GM23338 (cell line): ENCODE data around the gene GPX6. TPM values are rescaled to one million over a fixed set of nuclear protein-coding genes. Genes with fewer than 3 reads are reported as not detected.
"Not testable (repeated sequence)": the region's sequence is repeated elsewhere in the genome, so short reads cannot be mapped to it uniquely, and the experiment has no call there.

Experiments
- ATAC-seq: fragments of 200-7000 bp; cut with Tn5 transposase; 3 replicates; pipeline ENCODE4 v1.9.1; 2020
- DNase-seq: peaks from one replicate; pipeline ENCODE4 v3.0.0-alpha.2; 2015; ENCODE audit warnings: low spot score
- H2AFZ ChIP-seq: fragments of 200-600 bp; sonication (generic); 2 replicates; pipeline ENCODE4 v1.8.0; 2016; ENCODE audit warnings: antibody characterized with exemption, mild to moderate bottlenecking, moderate library complexity
- H3F3A ChIP-seq: fragments of 200-600 bp; sonication (generic); replicated peaks from 2 replicates; pipeline ENCODE4 v1.8.0; 2017; ENCODE audit warnings: antibody characterized with exemption, mixed run types, low read depth
- H3K27ac ChIP-seq: fragments of 200-600 bp; sonication (generic); 2 replicates; pipeline ENCODE4 v1.6.1; 2016; ENCODE audit warnings: low read depth
- H3K27me3 ChIP-seq: fragments of 200-600 bp; sonication (generic); 2 replicates; pipeline ENCODE4 v1.8.0; 2016; ENCODE audit warnings: mild to moderate bottlenecking, mixed run types, moderate library complexity; ENCODE audit not compliant: insufficient read depth
- H3K36me3 ChIP-seq: fragments of 200-600 bp; sonication (generic); 2 replicates; pipeline ENCODE4 v1.8.0; 2016; ENCODE audit warnings: mild to moderate bottlenecking; ENCODE audit not compliant: insufficient read depth
- H3K4me1 ChIP-seq: fragments of 200-600 bp; sonication (generic); 2 replicates; pipeline ENCODE4 v1.8.0; 2016; ENCODE audit warnings: mild to moderate bottlenecking, moderate library complexity; ENCODE audit not compliant: insufficient read depth
- H3K4me2 ChIP-seq: fragments of 200-600 bp; sonication (generic); 2 replicates; pipeline ENCODE4 v1.7.1; 2017; ENCODE audit warnings: mixed run types
- H3K4me3 ChIP-seq: fragments of 200-600 bp; sonication (generic); 2 replicates; pipeline ENCODE4 v1.6.1; 2016; ENCODE audit warnings: mixed run types
- H3K79me2 ChIP-seq: fragments of 200-600 bp; sonication (generic); replicated peaks from 2 replicates; pipeline ENCODE4 v1.8.0; 2017; ENCODE audit warnings: mild to moderate bottlenecking; ENCODE audit not compliant: insufficient read depth
- H3K9me2 ChIP-seq: fragments of 200-600 bp; sonication (generic); 2 replicates; pipeline ENCODE4 v1.8.0; 2017; ENCODE audit not compliant: insufficient read depth
- H4K20me1 ChIP-seq: fragments of 200-600 bp; sonication (generic); replicated peaks from 2 replicates; pipeline ENCODE4 v1.8.0; 2017; ENCODE audit warnings: mild to moderate bottlenecking; ENCODE audit not compliant: insufficient read depth
- H3K27ac Mint-ChIP-seq: 2 replicates; pipeline ENCODE4 v1.8.0; 2020; ENCODE audit warnings: inconsistent platforms, mild to moderate bottlenecking, moderate library complexity, mixed read lengths
- H3K27me3 Mint-ChIP-seq: 3 replicates; pipeline ENCODE4 v1.8.0; 2022; ENCODE audit warnings: low read depth, mild to moderate bottlenecking, moderate library complexity, mixed read lengths, inconsistent platforms; ENCODE audit not compliant: insufficient read depth, poor library complexity
- H3K36me3 Mint-ChIP-seq: 3 replicates; pipeline ENCODE4 v1.8.0; 2021; ENCODE audit warnings: low read depth, mild to moderate bottlenecking, inconsistent platforms, moderate library complexity, mixed read lengths
- H3K4me1 Mint-ChIP-seq: 3 replicates; pipeline ENCODE4 v1.8.0; 2020; ENCODE audit warnings: mild to moderate bottlenecking, inconsistent platforms, mixed read lengths
- H3K4me3 Mint-ChIP-seq: 3 replicates; pipeline ENCODE4 v1.8.0; 2021; ENCODE audit warnings: moderate library complexity, mild to moderate bottlenecking, inconsistent platforms, mixed read lengths
- H3K9me3 Mint-ChIP-seq: 3 replicates; pipeline ENCODE4 v1.8.0; 2020; ENCODE audit warnings: moderate library complexity, mild to moderate bottlenecking, inconsistent platforms, mixed read lengths
- CREB1 ChIP-seq: fragments of 250-450 bp; sonication (Bioruptor Pico); IDR thresholded peaks from 2 replicates; pipeline ENCODE4 v1.5.0; 2020; ENCODE audit warnings: low read depth, mild to moderate bottlenecking, moderate library complexity
- EZH2 ChIP-seq: fragments of 200-600 bp; sonication (generic); IDR thresholded peaks from one replicate; pipeline ENCODE4 v1.8.0; 2017; ENCODE audit warnings: antibody characterized with exemption, mild to moderate bottlenecking, low read depth; ENCODE audit not compliant: unreplicated experiment
- EZH2phosphoT487 ChIP-seq: fragments of 200-600 bp; sonication (generic); IDR thresholded peaks from one replicate; pipeline ENCODE4 v1.8.1; 2018; ENCODE audit warnings: antibody characterized with exemption; ENCODE audit not compliant: unreplicated experiment
- JUNB ChIP-seq: IDR thresholded peaks from one replicate; pipeline ENCODE4 v1.6.1; 2016; ENCODE audit warnings: antibody characterized with exemption; ENCODE audit not compliant: unreplicated experiment
- NANOG ChIP-seq: IDR thresholded peaks from 2 replicates; pipeline ENCODE4 v1.6.1; 2016; ENCODE audit warnings: antibody characterized with exemption, borderline replicate concordance
- POLR2AphosphoS5 ChIP-seq: IDR thresholded peaks from 2 replicates; pipeline ENCODE4 v1.6.1; 2016; ENCODE audit warnings: antibody characterized with exemption, low read depth
- STAT1 ChIP-seq: IDR thresholded peaks from one replicate; pipeline ENCODE4 v1.6.1; 2016; ENCODE audit warnings: antibody characterized with exemption; ENCODE audit not compliant: unreplicated experiment
- ZNF114 ChIP-seq: fragments of 250-450 bp; sonication (Bioruptor Pico); IDR thresholded peaks from 2 replicates; pipeline ENCODE4 v1.5.0; 2020; ENCODE audit warnings: mild to moderate bottlenecking, moderate library complexity
- ZNF331 ChIP-seq: fragments of 250-450 bp; sonication (Bioruptor Pico); IDR thresholded peaks from 2 replicates; pipeline ENCODE4 v1.5.0; 2020; ENCODE audit warnings: low read depth, mild to moderate bottlenecking, moderate library complexity
- polyA plus RNA-seq: library from polyadenylated mRNA; unstranded; fragments of >200 nt; fragmentation: Nextera tagmentation; extraction: Ambion mirVana; gene quantifications from 2 replicates; pipeline ENCODE4 v1.2.1, GENCODE V29; 2016
- total RNA-seq: library from RNA; depleted of rRNA; stranded (reverse); fragments of >200 nt; shearing (Covaris generic); gene quantifications from 2 replicates; pipeline ENCODE4 v1.2.3, GENCODE V29; 2014
- TF ChIP-seq, protein P1 (sequence below): IDR thresholded peaks from one replicate; pipeline ENCODE4 v1.6.1; 2018; ENCODE audit warnings: antibody characterized with exemption; ENCODE audit not compliant: unreplicated experiment
- TF ChIP-seq, protein P2 (sequence below): IDR thresholded peaks from 2 replicates; pipeline ENCODE4 v1.6.1; 2016; ENCODE audit warnings: antibody characterized with exemption
- TF ChIP-seq, protein P3 (sequence below): fragments of 250-450 bp; sonication (Bioruptor Pico); IDR thresholded peaks from 2 replicates; pipeline ENCODE4 v1.5.0; 2020; ENCODE audit warnings: mild to moderate bottlenecking, moderate library complexity

GPX6 gene
- total and polyA plus RNA-seq, 2 experiments from 2014 or later: not detected

DNA sequence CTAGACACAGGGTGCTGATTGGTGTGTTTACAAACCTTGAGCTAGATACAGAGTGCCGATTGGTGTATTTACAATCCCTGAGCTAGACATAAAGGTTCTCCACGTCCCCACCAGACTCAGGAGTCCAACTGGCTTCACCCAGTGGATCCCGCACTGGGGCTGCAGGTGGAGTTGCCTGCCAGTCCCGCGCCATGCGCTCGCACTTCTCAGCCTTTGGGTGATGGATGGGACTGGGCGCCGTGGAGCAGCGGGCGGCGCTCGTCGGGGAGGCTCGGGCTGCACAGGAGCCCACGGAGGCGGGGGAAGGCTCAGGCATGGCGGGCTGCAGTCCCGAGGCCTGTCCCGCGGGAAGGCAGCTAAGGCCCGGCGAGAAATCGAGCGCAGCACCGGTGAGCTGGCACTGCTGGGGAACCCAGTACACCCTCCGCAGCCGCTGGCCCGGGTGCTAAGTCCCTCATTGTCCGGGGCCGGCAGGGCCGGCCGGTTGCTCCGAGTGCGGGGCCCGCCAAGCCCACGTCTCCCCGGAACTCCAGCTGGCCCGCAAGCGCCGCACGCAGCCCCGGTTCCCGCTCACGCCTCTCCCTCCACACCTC lies 46.3 kb downstream of the GPX6 start:
- H2AFZ ChIP-seq: peak overlapping the region; percentile 25; the same call in 1 of the 2 replicates
- not testable (repeated sequence) for H3K36me3 Mint-ChIP-seq, ATAC-seq, H3K9me2 ChIP-seq, H4K20me1 ChIP-seq, H3K27me3 Mint-ChIP-seq, H3K36me3 ChIP-seq, H3K27ac Mint-ChIP-seq, H3K79me2 ChIP-seq, H3K27me3 ChIP-seq, H3K9me3 Mint-ChIP-seq, H3K4me1 ChIP-seq, H3K27ac ChIP-seq, H3K4me1 Mint-ChIP-seq, H3K4me3 Mint-ChIP-seq, H3F3A ChIP-seq
- H3K4me2 ChIP-seq: peak overlapping the region; percentile 73
- peak; percentile 30; the same call in 1 of the 2 replicates for TF ChIP-seq POLR2AphosphoS5
- H3K4me3 ChIP-seq: peak overlapping the region; percentile 65
- peak; percentile 33 for DNase-seq

DNA sequence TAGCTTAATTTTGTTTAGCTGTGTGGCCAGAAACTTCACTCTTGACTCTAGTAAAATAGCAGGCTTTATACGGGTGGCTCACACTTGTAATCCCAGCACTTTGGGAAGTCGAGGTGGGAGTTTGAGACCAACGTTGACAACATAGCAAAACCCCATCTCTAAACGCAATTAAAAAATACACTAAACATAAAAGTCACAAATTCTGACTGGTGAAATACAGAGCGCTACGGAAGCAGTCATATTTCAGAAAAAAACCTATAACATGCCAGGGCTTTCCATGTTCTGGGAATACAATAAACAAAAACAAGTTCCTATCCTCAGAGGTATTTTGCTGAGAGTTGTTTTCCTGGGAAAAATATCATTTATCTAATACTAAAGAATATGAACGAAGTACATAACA lies 47.5 kb downstream of the GPX6 start:
- Histone ChIP-seq H4K20me1 (no peaks in the 10 kb centered on the region), H3K27me3 (peaks cover 7% of the 10 kb centered on the region), H3K79me2 (no peaks in the 10 kb centered on the region), H3F3A (no peaks in the 10 kb centered on the region), H3K9me2 (no peaks in the 10 kb centered on the region; the same call in 1 of the 2 replicates), H3K4me1 (peaks cover 7% of the 10 kb centered on the region; the same call in 1 of the 2 replicates), H3K27ac (no peak overlapping the region), H3K4me3 (no peak overlapping the region), H3K4me2 (no peak overlapping the region), H2AFZ (no peak overlapping the region), H3K36me3 (peaks cover 6% of the 10 kb centered on the region; the same call in 1 of the 2 replicates)
- peaks cover 9% of the 10 kb centered on the region; the same call in 2 of the 3 replicates for H3K9me3 Mint-ChIP-seq
- DNase-seq: no peak
- ATAC-seq: no peak
- H3K4me1 Mint-ChIP-seq: no peaks in the 10 kb centered on the region
- no peak overlapping the region for H3K27ac Mint-ChIP-seq
- no peaks in the 10 kb centered on the region; the same call in 2 of the 3 replicates for H3K36me3 Mint-ChIP-seq
- H3K27me3 Mint-ChIP-seq: no peaks in the 10 kb centered on the region
- TF ChIP-seq JUNB (no peak), EZH2phosphoT487 (no peak), ZNF114 (CRISPR knock-in tag) (no peak), CREB1 (CRISPR knock-in tag) (no peak), STAT1 (no peak), ZNF331 (CRISPR knock-in tag) (no peak), EZH2 (no peak), NANOG (no peak), POLR2AphosphoS5 (no peak)
- TF ChIP-seq, protein P1, sequence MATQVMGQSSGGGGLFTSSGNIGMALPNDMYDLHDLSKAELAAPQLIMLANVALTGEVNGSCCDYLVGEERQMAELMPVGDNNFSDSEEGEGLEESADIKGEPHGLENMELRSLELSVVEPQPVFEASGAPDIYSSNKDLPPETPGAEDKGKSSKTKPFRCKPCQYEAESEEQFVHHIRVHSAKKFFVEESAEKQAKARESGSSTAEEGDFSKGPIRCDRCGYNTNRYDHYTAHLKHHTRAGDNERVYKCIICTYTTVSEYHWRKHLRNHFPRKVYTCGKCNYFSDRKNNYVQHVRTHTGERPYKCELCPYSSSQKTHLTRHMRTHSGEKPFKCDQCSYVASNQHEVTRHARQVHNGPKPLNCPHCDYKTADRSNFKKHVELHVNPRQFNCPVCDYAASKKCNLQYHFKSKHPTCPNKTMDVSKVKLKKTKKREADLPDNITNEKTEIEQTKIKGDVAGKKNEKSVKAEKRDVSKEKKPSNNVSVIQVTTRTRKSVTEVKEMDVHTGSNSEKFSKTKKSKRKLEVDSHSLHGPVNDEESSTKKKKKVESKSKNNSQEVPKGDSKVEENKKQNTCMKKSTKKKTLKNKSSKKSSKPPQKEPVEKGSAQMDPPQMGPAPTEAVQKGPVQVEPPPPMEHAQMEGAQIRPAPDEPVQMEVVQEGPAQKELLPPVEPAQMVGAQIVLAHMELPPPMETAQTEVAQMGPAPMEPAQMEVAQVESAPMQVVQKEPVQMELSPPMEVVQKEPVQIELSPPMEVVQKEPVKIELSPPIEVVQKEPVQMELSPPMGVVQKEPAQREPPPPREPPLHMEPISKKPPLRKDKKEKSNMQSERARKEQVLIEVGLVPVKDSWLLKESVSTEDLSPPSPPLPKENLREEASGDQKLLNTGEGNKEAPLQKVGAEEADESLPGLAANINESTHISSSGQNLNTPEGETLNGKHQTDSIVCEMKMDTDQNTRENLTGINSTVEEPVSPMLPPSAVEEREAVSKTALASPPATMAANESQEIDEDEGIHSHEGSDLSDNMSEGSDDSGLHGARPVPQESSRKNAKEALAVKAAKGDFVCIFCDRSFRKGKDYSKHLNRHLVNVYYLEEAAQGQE: no peak
- TF ChIP-seq, protein P2, sequence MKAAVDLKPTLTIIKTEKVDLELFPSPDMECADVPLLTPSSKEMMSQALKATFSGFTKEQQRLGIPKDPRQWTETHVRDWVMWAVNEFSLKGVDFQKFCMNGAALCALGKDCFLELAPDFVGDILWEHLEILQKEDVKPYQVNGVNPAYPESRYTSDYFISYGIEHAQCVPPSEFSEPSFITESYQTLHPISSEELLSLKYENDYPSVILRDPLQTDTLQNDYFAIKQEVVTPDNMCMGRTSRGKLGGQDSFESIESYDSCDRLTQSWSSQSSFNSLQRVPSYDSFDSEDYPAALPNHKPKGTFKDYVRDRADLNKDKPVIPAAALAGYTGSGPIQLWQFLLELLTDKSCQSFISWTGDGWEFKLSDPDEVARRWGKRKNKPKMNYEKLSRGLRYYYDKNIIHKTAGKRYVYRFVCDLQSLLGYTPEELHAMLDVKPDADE: no peak
- TF ChIP-seq, protein P3, sequence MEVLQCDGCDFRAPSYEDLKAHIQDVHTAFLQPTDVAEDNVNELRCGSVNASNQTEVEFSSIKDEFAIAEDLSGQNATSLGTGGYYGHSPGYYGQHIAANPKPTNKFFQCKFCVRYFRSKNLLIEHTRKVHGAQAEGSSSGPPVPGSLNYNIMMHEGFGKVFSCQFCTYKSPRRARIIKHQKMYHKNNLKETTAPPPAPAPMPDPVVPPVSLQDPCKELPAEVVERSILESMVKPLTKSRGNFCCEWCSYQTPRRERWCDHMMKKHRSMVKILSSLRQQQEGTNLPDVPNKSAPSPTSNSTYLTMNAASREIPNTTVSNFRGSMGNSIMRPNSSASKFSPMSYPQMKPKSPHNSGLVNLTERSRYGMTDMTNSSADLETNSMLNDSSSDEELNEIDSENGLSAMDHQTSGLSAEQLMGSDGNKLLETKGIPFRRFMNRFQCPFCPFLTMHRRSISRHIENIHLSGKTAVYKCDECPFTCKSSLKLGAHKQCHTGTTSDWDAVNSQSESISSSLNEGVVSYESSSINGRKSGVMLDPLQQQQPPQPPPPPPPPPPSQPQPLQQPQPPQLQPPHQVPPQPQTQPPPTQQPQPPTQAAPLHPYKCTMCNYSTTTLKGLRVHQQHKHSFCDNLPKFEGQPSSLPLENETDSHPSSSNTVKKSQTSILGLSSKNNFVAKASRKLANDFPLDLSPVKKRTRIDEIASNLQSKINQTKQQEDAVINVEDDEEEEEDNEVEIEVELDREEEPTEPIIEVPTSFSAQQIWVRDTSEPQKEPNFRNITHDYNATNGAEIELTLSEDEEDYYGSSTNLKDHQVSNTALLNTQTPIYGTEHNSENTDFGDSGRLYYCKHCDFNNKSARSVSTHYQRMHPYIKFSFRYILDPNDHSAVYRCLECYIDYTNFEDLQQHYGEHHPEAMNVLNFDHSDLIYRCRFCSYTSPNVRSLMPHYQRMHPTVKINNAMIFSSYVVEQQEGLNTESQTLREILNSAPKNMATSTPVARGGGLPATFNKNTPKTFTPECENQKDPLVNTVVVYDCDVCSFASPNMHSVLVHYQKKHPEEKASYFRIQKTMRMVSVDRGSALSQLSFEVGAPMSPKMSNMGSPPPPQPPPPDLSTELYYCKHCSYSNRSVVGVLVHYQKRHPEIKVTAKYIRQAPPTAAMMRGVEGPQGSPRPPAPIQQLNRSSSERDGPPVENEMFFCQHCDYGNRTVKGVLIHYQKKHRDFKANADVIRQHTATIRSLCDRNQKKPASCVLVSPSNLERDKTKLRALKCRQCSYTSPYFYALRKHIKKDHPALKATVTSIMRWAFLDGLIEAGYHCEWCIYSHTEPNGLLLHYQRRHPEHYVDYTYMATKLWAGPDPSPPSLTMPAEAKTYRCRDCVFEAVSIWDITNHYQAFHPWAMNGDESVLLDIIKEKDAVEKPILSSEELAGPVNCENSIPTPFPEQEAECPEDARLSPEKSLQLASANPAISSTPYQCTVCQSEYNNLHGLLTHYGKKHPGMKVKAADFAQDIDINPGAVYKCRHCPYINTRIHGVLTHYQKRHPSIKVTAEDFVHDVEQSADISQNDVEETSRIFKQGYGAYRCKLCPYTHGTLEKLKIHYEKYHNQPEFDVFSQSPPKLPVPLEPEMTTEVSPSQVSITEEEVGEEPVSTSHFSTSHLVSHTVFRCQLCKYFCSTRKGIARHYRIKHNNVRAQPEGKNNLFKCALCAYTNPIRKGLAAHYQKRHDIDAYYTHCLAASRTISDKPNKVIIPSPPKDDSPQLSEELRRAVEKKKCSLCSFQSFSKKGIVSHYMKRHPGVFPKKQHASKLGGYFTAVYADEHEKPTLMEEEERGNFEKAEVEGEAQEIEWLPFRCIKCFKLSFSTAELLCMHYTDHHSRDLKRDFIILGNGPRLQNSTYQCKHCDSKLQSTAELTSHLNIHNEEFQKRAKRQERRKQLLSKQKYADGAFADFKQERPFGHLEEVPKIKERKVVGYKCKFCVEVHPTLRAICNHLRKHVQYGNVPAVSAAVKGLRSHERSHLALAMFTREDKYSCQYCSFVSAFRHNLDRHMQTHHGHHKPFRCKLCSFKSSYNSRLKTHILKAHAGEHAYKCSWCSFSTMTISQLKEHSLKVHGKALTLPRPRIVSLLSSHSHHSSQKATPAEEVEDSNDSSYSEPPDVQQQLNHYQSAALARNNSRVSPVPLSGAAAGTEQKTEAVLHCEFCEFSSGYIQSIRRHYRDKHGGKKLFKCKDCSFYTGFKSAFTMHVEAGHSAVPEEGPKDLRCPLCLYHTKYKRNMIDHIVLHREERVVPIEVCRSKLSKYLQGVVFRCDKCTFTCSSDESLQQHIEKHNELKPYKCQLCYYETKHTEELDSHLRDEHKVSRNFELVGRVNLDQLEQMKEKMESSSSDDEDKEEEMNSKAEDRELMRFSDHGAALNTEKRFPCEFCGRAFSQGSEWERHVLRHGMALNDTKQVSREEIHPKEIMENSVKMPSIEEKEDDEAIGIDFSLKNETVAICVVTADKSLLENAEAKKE (CRISPR knock-in tag): no peak
- H3K4me3 Mint-ChIP-seq: no peak overlapping the region
